Thyroid gland (tissue), 4 donors: Measurements from ENCODE around the gene KCNAB1. TPM values are rescaled to one million over a fixed set of nuclear protein-coding genes. Genes with fewer than 3 reads are reported as not detected.

Experiments
- DNase-seq, 2 donors: peaks; one replicate each; pipeline ENCODE4 v3.0.0-alpha.2; 2019
- H3K27ac ChIP-seq, 3 donors: fragments of 200-600 bp; sonication (generic); 1 replicate in 2 of 3; 2 replicates in 1 of 3; pipeline ENCODE4 v1.5.1; 2016 to 2019; ENCODE audit warnings: mild to moderate bottlenecking in 1 of 3, moderate library complexity in 1 of 3
- H3K27me3 ChIP-seq: fragments of 200-600 bp; sonication (generic); one replicate; pipeline ENCODE4 v1.5.1; 2019
- H3K36me3 ChIP-seq, 2 donors: fragments of 200-600 bp; sonication (generic); one replicate each; pipeline ENCODE4 v1.5.1; 2016 to 2019
- H3K4me1 ChIP-seq, 2 donors: fragments of 200-600 bp; sonication (generic); one replicate each; pipeline ENCODE4 v1.5.1; 2017 to 2019
- H3K4me3 ChIP-seq, 3 donors: fragments of 200-600 bp; sonication (generic); replicated peaks in 1 of 3; 1 replicate in 2 of 3; 2 replicates in 1 of 3; pipeline ENCODE4 v1.5.1; 2016; ENCODE audit warnings: mild to moderate bottlenecking in 1 of 3
- H3K9me3 ChIP-seq: fragments of 200-600 bp; sonication (generic); one replicate; pipeline ENCODE4 v1.5.1; 2017
- CTCF ChIP-seq, 6 experiments: fragments of 200-600 bp in 3 of 6; fragments of 450-650 bp in 3 of 6; sonication (generic) in 3 of 6; IDR thresholded peaks; one replicate each; pipeline ENCODE4 v1.5.1; 2016 to 2019; ENCODE audit warnings: antibody characterized with exemption in 6 of 6, mild to moderate bottlenecking in 2 of 6, inconsistent platforms in 1 of 6, moderate library complexity in 1 of 6
- POLR2A ChIP-seq, 2 donors: fragments of 450-650 bp; IDR thresholded peaks; one replicate each; pipeline ENCODE4 v1.6.1; 2017; ENCODE audit warnings: antibody characterized with exemption in 2 of 2, mild to moderate bottlenecking in 2 of 2, moderate library complexity in 1 of 2
- WGBS, 2 donors: methylation state at CpG; one replicate each; pipeline ENCODE4 v1.1.5; 2017; 5-methylcytosine and 5-hydroxymethylcytosine counted together
- intact Hi-C: fragments of 100-400 bp; cut with DNase I; formaldehyde crosslinking; loops from one replicate; pipeline ENCODE4 v1.15.1; 2023
- total RNA-seq, 4 donors: library from RNA; depleted of rRNA; stranded (reverse); fragments of >200 nt; gene quantifications; one replicate each; pipeline ENCODE4 v1.2.3, GENCODE V29; 2016

Gene KCNAB1
- total RNA-seq, 4 donors from 2014 or later = 19.3 to 26.1 (median 22.9) TPM

- intact Hi-C loops = no loop called here
These were observed 239.7 kb downstream of the KCNAB1 start for GRCh38 chr3:156360083-156360482.

GRCh38 chr3:156360963-156361362, 240.6 kb downstream of the KCNAB1 start:
- intact Hi-C loops = no loop called here
- Histone ChIP-seq H3K36me3 (no peaks in the 10 kb centered on the region), H3K9me3 (no peaks in the 10 kb centered on the region), H3K27ac (no peak overlapping the region), H3K4me1 (peaks cover 5 to 12% of the 10 kb centered on the region in 2 donors), H3K4me3 (no peak overlapping the region), H3K27me3 (no peaks in the 10 kb centered on the region)
- TF ChIP-seq POLR2A (IDR thresholded peaks at IDR 0.05) (no peak), CTCF (IDR thresholded peaks at IDR 0.05) (no peak)
- 65 to 69% methylated on average over 5 of the region's 5 CpGs for WGBS, 2 donors
- DNase-seq = no peak

More at GRCh38 chr3:156360083-156360482, 239.7 kb downstream of the KCNAB1 start:
- 96 to 98% methylated on average over 4 of the region's 4 CpGs for WGBS, 2 donors
- no peak overlapping the region for H3K4me3 ChIP-seq
- H3K36me3 ChIP-seq = no peaks in the 10 kb centered on the region
- H3K9me3 ChIP-seq = no peaks in the 10 kb centered on the region
- H3K27ac ChIP-seq = no peak overlapping the region
- no peak for DNase-seq
- TF ChIP-seq POLR2A (IDR thresholded peaks at IDR 0.05) (no peak), CTCF (IDR thresholded peaks at IDR 0.05) (no peak)
- H3K27me3 ChIP-seq = no peaks in the 10 kb centered on the region
- peaks cover 5 to 12% of the 10 kb centered on the region in 2 donors for H3K4me1 ChIP-seq

- peaks cover 0 to 9% of the 10 kb centered on the region in 2 donors for H3K4me1 ChIP-seq
- intact Hi-C loops = no loop called here
- H3K9me3 ChIP-seq = no peaks in the 10 kb centered on the region
- no peaks in the 10 kb centered on the region for H3K27me3 ChIP-seq
- TF ChIP-seq CTCF (IDR thresholded peaks at IDR 0.05) = no peak
- no peak for TF ChIP-seq POLR2A (IDR thresholded peaks at IDR 0.05)
- no peak overlapping the region for H3K4me3 ChIP-seq
- H3K27ac ChIP-seq = no peak overlapping the region
- WGBS, 2 donors = 89 to 96% methylated on average over 3 of the region's 3 CpGs
- no peaks in the 10 kb centered on the region for H3K36me3 ChIP-seq
- DNase-seq = no peak
These were observed 246.2 kb downstream of the KCNAB1 start for GRCh38 chr3:156366559-156366958.

GRCh38 chr3:156368189-156368588, 247.8 kb downstream of the KCNAB1 start:
- Histone ChIP-seq H3K4me3 (no peak overlapping the region), H3K27ac (no peak overlapping the region), H3K36me3 (no peaks in the 10 kb centered on the region), H3K27me3 (no peaks in the 10 kb centered on the region), H3K9me3 (no peaks in the 10 kb centered on the region), H3K4me1 (peaks cover 6 to 19% of the 10 kb centered on the region in 2 donors)
- DNase-seq = no peak
- WGBS, 2 donors = 74 to 83% methylated on average over 3 of the region's 3 CpGs
- intact Hi-C loops = no loop called here
- TF ChIP-seq CTCF (IDR thresholded peaks at IDR 0.05) (no peak), POLR2A (IDR thresholded peaks at IDR 0.05) (no peak)

GRCh38 chr3:156371701-156372100, 251.3 kb downstream of the KCNAB1 start:
- intact Hi-C loops = no loop called here
- Histone ChIP-seq H3K27ac (no peak overlapping the region), H3K9me3 (no peaks in the 10 kb centered on the region), H3K4me3 (no peak overlapping the region), H3K27me3 (no peaks in the 10 kb centered on the region), H3K4me1 (peaks cover 6 to 24% of the 10 kb centered on the region in 2 donors), H3K36me3 (no peaks in the 10 kb centered on the region)
- no peak for DNase-seq
- no peak for TF ChIP-seq POLR2A (IDR thresholded peaks at IDR 0.05)
- no peak for TF ChIP-seq CTCF (IDR thresholded peaks at IDR 0.05)
- 91 to 94% methylated on average over 6 of the region's 6 CpGs for WGBS, 2 donors
